Esophagus squamous epithelium (tissue), 4 donors: ENCODE results near the gene RABIF.
A peak's percentile ranks its signal among the peaks of the same experiment; 100 is the strongest.

Experiments
- CTCF ChIP-seq, 6 experiments: fragments of 450-650 bp in 4 of 6; fragments of 200-600 bp in 2 of 6; sonication (generic) in 2 of 6; IDR thresholded peaks; one replicate each; pipeline ENCODE4 v1.5.1; 2016 to 2019; ENCODE audit warnings: antibody characterized with exemption in 6 of 6, mild to moderate bottlenecking in 4 of 6, moderate library complexity in 4 of 6
- POLR2A ChIP-seq, 4 donors: fragments of 450-650 bp; IDR thresholded peaks; one replicate each; pipeline ENCODE4 v1.6.1; 2017; ENCODE audit warnings: antibody characterized with exemption in 4 of 4, mild to moderate bottlenecking in 4 of 4, moderate library complexity in 3 of 4

- TF ChIP-seq POLR2A (IDR thresholded peaks at IDR 0.05) (peak in 1 of 4 donors; percentile 42), CTCF (IDR thresholded peaks at IDR 0.05) (no peak)
Observed at GRCh38 chr1:202861420-202862132, 27.4 kb downstream of the RABIF start.
